Measurements from ENCODE around the gene MINDY4. TPM values are rescaled to one million over a fixed set of nuclear protein-coding genes. Genes with fewer than 3 reads are reported as not detected.

MINDY4 gene
- total RNA-seq, 2 donors from 2014 or later = 3.2 to 3.8 TPM

- ATAC-seq (no peak), DNase-seq (no peak)
- intact Hi-C loops (cut with DNase I, micrococcal nuclease) = no loop called here
These were observed 109.0 kb downstream of the MINDY4 start for GRCh38 chr7:30880125-30880720.

- ATAC-seq = no peak
- DNase-seq = no peak
- intact Hi-C loops (cut with DNase I, micrococcal nuclease) = no loop called here
These were observed 109.7 kb downstream of the MINDY4 start for GRCh38 chr7:30880941-30881340.

GRCh38 chr7:30881448-30881847 lies 110.2 kb downstream of the MINDY4 start:
- intact Hi-C loops (cut with DNase I, micrococcal nuclease) = no loop called here
- DNase-seq (no peak), ATAC-seq (no peak)

GRCh38 chr7:30884881-30885280 lies 113.7 kb downstream of the MINDY4 start:
- intact Hi-C loops (cut with DNase I, micrococcal nuclease) = no loop called here
- ATAC-seq (no peak), DNase-seq (no peak)

GRCh38 chr7:30886608-30887011 lies 115.4 kb downstream of the MINDY4 start:
- DNase-seq (no peak), ATAC-seq (no peak)
- intact Hi-C loops (cut with DNase I, micrococcal nuclease) = no loop called here

GRCh38 chr7:30887464-30887872 lies 116.3 kb downstream of the MINDY4 start:
- intact Hi-C loops (cut with DNase I, micrococcal nuclease) = no loop called here
- ATAC-seq = no peak
- DNase-seq = no peak

- DNase-seq (no peak), ATAC-seq (no peak)
- intact Hi-C loops (cut with DNase I, micrococcal nuclease) = no loop called here
These were observed 117.5 kb downstream of the MINDY4 start for GRCh38 chr7:30888747-30889146.

- ATAC-seq = no peak
- intact Hi-C loops (cut with DNase I, micrococcal nuclease) = no loop called here
- no peak for DNase-seq
These were observed 119.0 kb downstream of the MINDY4 start for GRCh38 chr7:30890226-30890625.

GRCh38 chr7:30893357-30893756 lies 122.1 kb downstream of the MINDY4 start:
- no peak for DNase-seq
- peak; percentile 42 for ATAC-seq
- intact Hi-C loops (cut with DNase I, micrococcal nuclease) = no loop called here

GRCh38 chr7:30894009-30894408 lies 122.8 kb downstream of the MINDY4 start:
- intact Hi-C loops (cut with DNase I, micrococcal nuclease) = no loop called here
- ATAC-seq = no peak
- DNase-seq = no peak

- intact Hi-C loops (cut with DNase I, micrococcal nuclease) = no loop called here
- ATAC-seq (no peak), DNase-seq (no peak)
These were observed 123.8 kb downstream of the MINDY4 start for GRCh38 chr7:30894866-30895605.

GRCh38 chr7:30896036-30896435 lies 124.8 kb downstream of the MINDY4 start:
- no peak for DNase-seq
- no peak for ATAC-seq
- intact Hi-C loops (cut with DNase I, micrococcal nuclease) = no loop called here

- DNase-seq (peak in 1 of 2 donors; percentile 22), ATAC-seq (peak; percentile 71)
- intact Hi-C loops (cut with DNase I, micrococcal nuclease) = no loop called here
These were observed 125.8 kb downstream of the MINDY4 start for GRCh38 chr7:30896783-30897637.

GRCh38 chr7:30897770-30898169 lies 126.6 kb downstream of the MINDY4 start:
- ATAC-seq (no peak), DNase-seq (no peak)
- intact Hi-C loops (cut with DNase I, micrococcal nuclease) = no loop called here

- ATAC-seq (no peak), DNase-seq (no peak)
- intact Hi-C loops (cut with DNase I, micrococcal nuclease) = no loop called here
These were observed 127.2 kb downstream of the MINDY4 start for GRCh38 chr7:30898411-30898810.

- DNase-seq = no peak
- ATAC-seq = no peak
- intact Hi-C loops (cut with DNase I, micrococcal nuclease) = no loop called here
These were observed 127.8 kb downstream of the MINDY4 start for GRCh38 chr7:30899066-30899465.

- ATAC-seq (no peak), DNase-seq (no peak)
- intact Hi-C loops (cut with DNase I, micrococcal nuclease) = no loop called here
These were observed 128.4 kb downstream of the MINDY4 start for GRCh38 chr7:30899630-30900029.

GRCh38 chr7:30900053-30900452 lies 128.8 kb downstream of the MINDY4 start:
- intact Hi-C loops (cut with DNase I, micrococcal nuclease) = no loop called here
- no peak for DNase-seq
- ATAC-seq = no peak

GRCh38 chr7:30900803-30901362 lies 129.7 kb downstream of the MINDY4 start:
- intact Hi-C loops (cut with DNase I, micrococcal nuclease) = no loop called here
- ATAC-seq (no peak), DNase-seq (no peak)

- DNase-seq (no peak), ATAC-seq (no peak)
- intact Hi-C loops (cut with DNase I, micrococcal nuclease) = no loop called here
These were observed 130.6 kb downstream of the MINDY4 start for GRCh38 chr7:30901856-30902255.

Measured in left colon (tissue), 2 donors.